COLO668 (cell line): ENCODE results near the gene MORN1.

Source experiments
- DNase-seq: peaks from one replicate; lab custom pipeline; 2025; ENCODE audit not compliant: unreplicated experiment; lab: John Stamatoyannopoulos, UW

Gene MORN1

GRCh38 chr1:2405588-2406295, 14.4 kb upstream of the MORN1 start:
- no peak for DNase-seq

- DNase-seq = no peak
These were observed 13.6 kb upstream of the MORN1 start for GRCh38 chr1:2404890-2405511.

- DNase-seq = no peak
These were observed 13.0 kb upstream of the MORN1 start for GRCh38 chr1:2404142-2404889.

- DNase-seq = no peak
These were observed 11.9 kb upstream of the MORN1 start for GRCh38 chr1:2403273-2403672.

- DNase-seq = no peak
These were observed 11.1 kb upstream of the MORN1 start for GRCh38 chr1:2402420-2402819.

GRCh38 chr1:2400950-2401649, 9.7 kb upstream of the MORN1 start:
- no peak for DNase-seq

GRCh38 chr1:2400576-2400909, 9.2 kb upstream of the MORN1 start:
- no peak for DNase-seq

- DNase-seq = no peak
These were observed 8.7 kb upstream of the MORN1 start for GRCh38 chr1:2399890-2400575.

GRCh38 chr1:2398871-2399270, 7.5 kb upstream of the MORN1 start:
- no peak for DNase-seq

GRCh38 chr1:2397007-2397679, 5.8 kb upstream of the MORN1 start:
- DNase-seq = no peak

- no peak for DNase-seq
These were observed 5.1 kb upstream of the MORN1 start for GRCh38 chr1:2396476-2396875.

- no peak for DNase-seq
These were observed 4.7 kb upstream of the MORN1 start for GRCh38 chr1:2396059-2396458.

- DNase-seq = no peak
These were observed 3.9 kb upstream of the MORN1 start for GRCh38 chr1:2395245-2395644.

GRCh38 chr1:2394761-2395160, 3.4 kb upstream of the MORN1 start:
- DNase-seq = no peak

- no peak for DNase-seq
These were observed 2.9 kb upstream of the MORN1 start for GRCh38 chr1:2394220-2394619.

GRCh38 chr1:2393471-2393877, 2.1 kb upstream of the MORN1 start:
- peak; percentile 73 for DNase-seq

GRCh38 chr1:2392686-2393085, 1.3 kb upstream of the MORN1 start:
- peak; percentile 37 for DNase-seq

GRCh38 chr1:2391931-2392509, 666 bp upstream of the MORN1 start:
- DNase-seq = peak; percentile 50

- DNase-seq = no peak
These were observed 1.7 kb downstream of the MORN1 start for GRCh38 chr1:2389644-2390043.
